Astrocyte (in vitro differentiated cells and primary cell): ENCODE results near the gene KRT4. TPM values are rescaled to one million over a fixed set of nuclear protein-coding genes. Genes with fewer than 3 reads are reported as not detected.

ENCODE experiments used
- DNase-seq: peaks from one replicate; pipeline ENCODE4 v3.0.0-alpha.2; 2010; ENCODE audit warnings: low read depth
- FAIRE-seq: peaks from 2 replicates; lab custom pipeline; 2011; peaks lifted over from hg19 to GRCh38; lab: Jason Lieb, UNC
- H2AFZ ChIP-seq: 2 replicates; pipeline ENCODE4 v1.6.0; 2012; ENCODE audit warnings: low read depth, low read length, inconsistent platforms
- H3K27ac ChIP-seq: 2 replicates; pipeline ENCODE4 v1.5.1; 2011; ENCODE audit warnings: low read depth, low read length, inconsistent platforms
- H3K27me3 ChIP-seq: 2 replicates; pipeline ENCODE4 v1.6.0; 2011; ENCODE audit warnings: low read length, inconsistent platforms; ENCODE audit not compliant: insufficient read depth
- H3K36me3 ChIP-seq: 2 replicates; pipeline ENCODE4 v1.5.1; 2011; ENCODE audit warnings: low read length, inconsistent platforms; ENCODE audit not compliant: insufficient read depth
- H3K4me1 ChIP-seq: 2 replicates; pipeline ENCODE4 v1.5.1; 2011; ENCODE audit warnings: low read length, inconsistent platforms; ENCODE audit not compliant: insufficient read depth
- H3K4me2 ChIP-seq: 2 replicates; pipeline ENCODE4 v1.6.0; 2012; ENCODE audit warnings: low read length, inconsistent platforms
- H3K4me3 ChIP-seq: 2 replicates; pipeline ENCODE4 v1.5.1; 2011; ENCODE audit warnings: low read depth, mild to moderate bottlenecking, low read length, inconsistent platforms; ENCODE audit not compliant: insufficient read depth
- H3K79me2 ChIP-seq: 2 replicates; pipeline ENCODE4 v1.6.0; 2012; ENCODE audit warnings: mild to moderate bottlenecking, low read length, inconsistent platforms; ENCODE audit not compliant: insufficient read depth
- H3K9ac ChIP-seq: 2 replicates; pipeline ENCODE4 v1.6.0; 2012; ENCODE audit warnings: mild to moderate bottlenecking, low read length, inconsistent platforms
- H3K9me3 ChIP-seq: 2 replicates; pipeline ENCODE4 v1.5.1; 2012; ENCODE audit warnings: low read depth, mild to moderate bottlenecking, low read length, inconsistent platforms; ENCODE audit not compliant: insufficient read depth
- H4K20me1 ChIP-seq: 2 replicates; pipeline ENCODE4 v1.6.0; 2012; ENCODE audit warnings: low read length, inconsistent platforms; ENCODE audit not compliant: insufficient read depth
- H3K27ac Mint-ChIP-seq: one replicate; pipeline ENCODE4 v1.8.0; 2021; ENCODE audit warnings: mild to moderate bottlenecking, mixed read lengths; ENCODE audit not compliant: unreplicated experiment
- H3K27me3 Mint-ChIP-seq: one replicate; pipeline ENCODE4 v1.8.0; 2021; ENCODE audit warnings: low read depth, mixed read lengths; ENCODE audit not compliant: unreplicated experiment
- H3K36me3 Mint-ChIP-seq: one replicate; pipeline ENCODE4 v1.8.0; 2021; ENCODE audit warnings: low read depth, mixed read lengths; ENCODE audit not compliant: unreplicated experiment
- H3K4me1 Mint-ChIP-seq: one replicate; pipeline ENCODE4 v1.8.0; 2021; ENCODE audit warnings: low read depth, mixed read lengths; ENCODE audit not compliant: unreplicated experiment
- H3K4me3 Mint-ChIP-seq: one replicate; pipeline ENCODE4 v1.8.0; 2021; ENCODE audit warnings: mild to moderate bottlenecking, moderate library complexity, mixed read lengths; ENCODE audit not compliant: unreplicated experiment
- H3K9me3 Mint-ChIP-seq: one replicate; pipeline ENCODE4 v1.8.0; 2021; ENCODE audit warnings: mild to moderate bottlenecking, mixed read lengths; ENCODE audit not compliant: unreplicated experiment
- EZH2 ChIP-seq: IDR thresholded peaks from 2 replicates; pipeline ENCODE4 v1.6.1; 2012; ENCODE audit warnings: mild to moderate bottlenecking, low read length, inconsistent platforms; ENCODE audit not compliant: insufficient read depth
- total RNA-seq: library from RNA; stranded (reverse); gene quantifications from 2 replicates; pipeline ENCODE4 v1.2.1, GENCODE V29; 2021
- TF ChIP-seq, protein P1 (sequence below): IDR thresholded peaks from 2 replicates; pipeline ENCODE4 v1.5.1; 2011; ENCODE audit warnings: low read depth, mild to moderate bottlenecking, inconsistent platforms, low read length, moderate library complexity; ENCODE audit not compliant: insufficient read depth

KRT4 gene
- total RNA-seq, 1 donor from 2014 or later = not detected

DNA sequence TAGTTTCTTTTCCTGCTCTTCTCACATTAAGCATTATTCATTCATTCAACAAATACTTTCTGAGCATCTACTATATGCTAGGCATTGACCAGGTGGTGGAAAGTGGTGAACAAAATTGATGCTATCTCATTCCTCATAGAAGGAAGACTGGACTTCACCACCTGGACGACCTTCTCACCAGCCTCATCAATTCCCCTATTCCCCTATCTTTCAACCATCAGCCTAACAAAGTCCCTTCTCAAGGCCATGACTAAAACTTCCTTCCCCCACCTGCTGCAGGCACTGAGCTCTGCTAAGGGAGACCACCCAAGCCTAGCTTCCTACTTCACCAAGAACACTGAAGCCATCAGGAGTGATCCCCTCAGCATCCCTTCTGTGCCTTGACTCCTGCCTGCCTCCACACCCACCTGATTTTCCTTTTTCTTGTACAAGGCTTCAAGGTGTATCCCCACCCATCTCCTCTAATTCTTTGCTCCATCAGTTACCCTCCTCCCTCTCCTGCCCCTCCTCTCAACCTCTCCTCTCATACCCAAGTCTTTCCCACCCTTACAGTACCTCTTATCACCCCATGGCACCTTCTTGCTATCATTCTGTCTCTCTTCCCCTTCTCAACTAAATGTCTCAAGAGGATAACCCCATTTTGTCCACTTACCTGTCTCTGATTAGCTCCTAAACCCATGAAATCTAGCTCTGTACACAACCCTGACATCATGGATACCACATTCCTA is 56.3 kb downstream of the KRT4 start:
- Histone ChIP-seq H3K4me1 (no peaks in the 10 kb centered on the region), H3K36me3 (no peaks in the 10 kb centered on the region), H3K9me3 (no peaks in the 10 kb centered on the region), H3K9ac (no peak overlapping the region), H3K27ac (no peak overlapping the region), H3K79me2 (no peaks in the 10 kb centered on the region), H3K27me3 (peaks cover 17% of the 10 kb centered on the region), H3K4me3 (no peak overlapping the region), H2AFZ (no peak overlapping the region), H3K4me2 (no peak overlapping the region), H4K20me1 (no peaks in the 10 kb centered on the region)
- no peaks in the 10 kb centered on the region for H3K4me1 Mint-ChIP-seq
- DNase-seq = no peak
- H3K27me3 Mint-ChIP-seq = peaks cover 39% of the 10 kb centered on the region
- H3K9me3 Mint-ChIP-seq = peaks cover 28% of the 10 kb centered on the region
- no peak overlapping the region for H3K4me3 Mint-ChIP-seq
- H3K27ac Mint-ChIP-seq = no peak overlapping the region
- TF ChIP-seq, protein P1, sequence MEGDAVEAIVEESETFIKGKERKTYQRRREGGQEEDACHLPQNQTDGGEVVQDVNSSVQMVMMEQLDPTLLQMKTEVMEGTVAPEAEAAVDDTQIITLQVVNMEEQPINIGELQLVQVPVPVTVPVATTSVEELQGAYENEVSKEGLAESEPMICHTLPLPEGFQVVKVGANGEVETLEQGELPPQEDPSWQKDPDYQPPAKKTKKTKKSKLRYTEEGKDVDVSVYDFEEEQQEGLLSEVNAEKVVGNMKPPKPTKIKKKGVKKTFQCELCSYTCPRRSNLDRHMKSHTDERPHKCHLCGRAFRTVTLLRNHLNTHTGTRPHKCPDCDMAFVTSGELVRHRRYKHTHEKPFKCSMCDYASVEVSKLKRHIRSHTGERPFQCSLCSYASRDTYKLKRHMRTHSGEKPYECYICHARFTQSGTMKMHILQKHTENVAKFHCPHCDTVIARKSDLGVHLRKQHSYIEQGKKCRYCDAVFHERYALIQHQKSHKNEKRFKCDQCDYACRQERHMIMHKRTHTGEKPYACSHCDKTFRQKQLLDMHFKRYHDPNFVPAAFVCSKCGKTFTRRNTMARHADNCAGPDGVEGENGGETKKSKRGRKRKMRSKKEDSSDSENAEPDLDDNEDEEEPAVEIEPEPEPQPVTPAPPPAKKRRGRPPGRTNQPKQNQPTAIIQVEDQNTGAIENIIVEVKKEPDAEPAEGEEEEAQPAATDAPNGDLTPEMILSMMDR = no peak
- no peak for TF ChIP-seq EZH2
- FAIRE-seq = no peak
- H3K36me3 Mint-ChIP-seq = peaks cover 2% of the 10 kb centered on the region

Other genes starting within 250 kb of the KRT4 start
- not detected in 2 replicates for gene KRT74, start 240.3 kb downstream of the KRT4 start, total RNA-seq
- gene KRT72, start 212.7 kb downstream of the KRT4 start, total RNA-seq = not detected in 2 replicates
- gene KRT73, start 195.6 kb downstream of the KRT4 start, total RNA-seq = not detected in 2 replicates
- not detected in 2 replicates for gene KRT2, start 161.9 kb downstream of the KRT4 start, total RNA-seq
- not detected in 2 replicates for gene KRT1, start 133.7 kb downstream of the KRT4 start, total RNA-seq
- gene KRT77, start 110.6 kb downstream of the KRT4 start, total RNA-seq = not detected in 2 replicates
- not detected in 2 replicates for gene KRT76, start 36.8 kb downstream of the KRT4 start, total RNA-seq
- gene KRT3, start 18.0 kb downstream of the KRT4 start, total RNA-seq = 0.09 and 0.43 TPM in 2 replicates
- gene KRT79, start 20.2 kb upstream of the KRT4 start, total RNA-seq = 0.50 and 0.82 TPM in 2 replicates
- gene KRT78, start 34.9 kb upstream of the KRT4 start, total RNA-seq = not detected in 2 replicates
- 2,321 and 2,570 TPM in 2 replicates for gene KRT8, start 91.0 kb upstream of the KRT4 start, total RNA-seq
- 1,741 and 1,989 TPM in 2 replicates for gene KRT18, start 135.0 kb upstream of the KRT4 start, total RNA-seq
- 231 and 242 TPM in 2 replicates for gene EIF4B, start 192.3 kb upstream of the KRT4 start, total RNA-seq
- 15.4 and 21.1 TPM in 2 replicates for gene TNS2, start 235.9 kb upstream of the KRT4 start, total RNA-seq